T-helper 2 cell treated with Interferon-gamma antibody and Interleukin-4, amounts not matched to agents 100 ng/mL and 5 ng/mL, for 36 hours (primary cell): ENCODE measurements around the gene C10orf53. TPM values are rescaled to one million over a fixed set of nuclear protein-coding genes. Genes with fewer than 3 reads are reported as not detected.

Source experiments
- intact Hi-C: fragments of 100-400 bp; cut with micrococcal nuclease; formaldehyde crosslinking; loops from one replicate; pipeline ENCODE4 v1.15.1; 2023
- total RNA-seq: library from RNA; stranded (reverse); gene quantifications from 2 replicates; pipeline ENCODE4 v1.2.3, GENCODE V29; 2022

C10orf53 gene, protein sequence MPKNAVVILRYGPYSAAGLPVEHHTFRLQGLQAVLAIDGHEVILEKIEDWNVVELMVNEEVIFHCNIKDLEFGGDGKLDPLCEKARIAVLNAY
- total RNA-seq: not detected in 2 replicates

DNA sequence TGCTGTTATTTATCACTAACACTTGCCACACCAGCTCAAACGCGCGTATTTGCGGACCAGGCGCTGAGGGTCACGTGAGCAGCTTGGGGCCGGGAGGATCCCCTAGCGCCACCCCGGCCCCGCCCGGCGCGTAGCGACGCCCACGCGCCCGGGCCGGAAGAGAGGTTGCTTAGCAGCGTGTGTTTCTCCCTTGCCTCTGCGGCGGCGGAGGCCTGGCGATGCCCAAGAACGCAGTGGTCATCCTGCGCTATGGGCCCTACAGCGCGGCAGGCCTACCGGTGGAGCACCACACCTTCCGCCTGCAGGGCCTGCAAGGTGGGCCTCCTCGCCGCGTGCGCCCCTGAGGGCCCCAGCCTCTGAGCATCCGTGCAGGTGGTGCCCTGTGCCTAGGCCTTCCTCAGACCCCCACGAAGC is at the start of gene C10orf53:
Gene C10orf53 (plus strand): TSS at position 172 of the 414 bp plus-strand sequence. CDS start 47 bp downstream, at position 219.
- intact Hi-C loops: no loop called here

DNA sequence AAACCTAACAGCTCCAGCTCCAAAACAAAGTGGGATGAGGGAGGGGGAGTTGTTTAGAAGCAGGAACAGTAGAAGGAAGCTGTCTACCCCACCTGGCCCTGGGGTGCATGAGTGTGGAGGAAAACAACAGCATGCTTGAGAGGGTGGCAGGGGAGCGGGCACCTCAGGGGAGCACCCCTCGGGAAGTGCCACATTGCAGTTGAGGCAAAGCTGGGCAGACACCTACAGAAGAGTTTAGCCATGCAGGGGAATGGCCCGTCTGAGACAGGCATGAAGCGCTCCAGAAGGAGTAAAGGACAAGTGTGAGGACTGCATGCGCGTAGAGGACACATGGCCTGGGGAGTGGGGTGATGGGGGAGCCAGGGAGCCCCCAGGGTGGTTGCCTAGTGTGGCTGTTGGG is 47.5 kb upstream of the C10orf53 start:
- intact Hi-C loops: no loop called here

DNA sequence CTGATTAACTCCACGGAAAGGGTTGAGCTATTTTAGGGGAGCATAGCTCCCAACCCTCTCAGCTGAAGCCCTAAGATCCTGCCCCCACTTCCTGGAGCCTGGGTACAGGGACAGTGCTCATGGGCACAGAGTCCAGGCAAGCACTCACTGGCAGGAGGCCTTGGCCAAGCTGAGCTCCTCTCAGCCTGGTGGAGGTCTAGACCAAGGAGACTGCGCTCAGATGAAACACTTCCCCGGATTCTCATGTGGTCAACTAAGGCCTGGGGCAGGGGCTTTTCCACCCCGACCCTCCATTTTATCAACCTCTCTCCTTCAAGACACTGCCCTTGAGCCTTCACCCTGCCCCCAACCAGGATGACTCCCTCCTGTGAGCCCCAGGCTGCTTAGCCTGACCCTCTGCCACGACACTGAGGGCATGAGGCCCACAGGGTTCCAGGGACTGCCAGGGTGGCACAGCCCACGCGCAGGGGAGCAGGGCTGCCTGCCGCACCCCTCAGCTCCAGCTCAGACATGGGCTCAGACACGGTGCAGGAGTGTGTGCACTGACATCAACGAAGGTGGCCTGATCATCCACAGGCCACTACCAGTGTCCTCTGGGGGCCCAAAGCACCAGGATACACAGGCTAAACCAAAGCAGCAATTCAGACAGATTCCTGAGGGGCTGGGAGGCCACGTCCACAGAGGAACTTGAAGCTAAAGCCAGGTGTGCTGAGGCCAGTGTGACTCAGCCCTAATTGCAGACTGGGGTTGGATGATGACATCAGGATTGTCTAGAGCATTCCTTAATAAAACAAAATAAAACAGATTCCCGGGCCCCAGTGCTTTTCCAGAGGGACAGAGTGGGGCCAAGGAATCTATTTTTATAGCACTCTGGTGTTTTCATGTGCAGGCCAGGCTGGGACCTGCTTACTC is 46.8 kb upstream of the C10orf53 start:
- intact Hi-C loops: no loop called here

DNA sequence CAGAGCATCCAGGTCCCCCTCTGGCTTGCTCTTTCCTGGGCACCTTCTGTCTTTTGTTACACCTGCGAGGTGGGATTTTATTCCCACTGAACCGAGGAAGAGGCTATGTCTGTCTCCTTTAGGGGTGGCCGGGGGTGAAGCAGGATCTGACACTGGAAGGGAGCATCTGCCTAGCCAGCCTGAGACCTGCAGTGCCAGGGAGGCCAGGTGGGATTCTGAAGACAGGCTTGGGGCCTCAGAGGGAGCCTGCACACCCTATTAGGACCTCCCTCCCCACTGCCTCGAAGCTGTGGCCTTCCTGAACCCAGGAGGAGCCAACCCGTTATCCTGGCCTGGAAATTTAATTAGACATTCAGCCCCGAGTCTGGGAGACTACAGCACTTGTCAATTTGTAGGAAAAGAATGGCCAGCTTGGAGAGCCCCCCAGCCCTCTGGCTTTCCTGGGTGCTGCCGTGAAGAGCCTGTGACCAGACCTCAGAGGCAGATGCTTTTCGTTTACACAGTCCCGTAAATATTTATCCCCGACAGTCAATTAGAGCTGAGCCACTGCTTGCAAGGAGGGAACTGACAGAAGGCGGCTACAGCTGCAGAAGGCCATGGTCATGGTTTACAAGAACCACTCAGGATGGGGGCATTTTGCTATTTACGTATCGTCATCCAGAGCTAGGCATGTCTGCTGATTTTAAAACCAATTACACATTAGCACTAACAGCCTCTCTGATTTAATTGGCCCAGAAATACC is 46.0 kb upstream of the C10orf53 start:
- intact Hi-C loops: no loop called here

DNA sequence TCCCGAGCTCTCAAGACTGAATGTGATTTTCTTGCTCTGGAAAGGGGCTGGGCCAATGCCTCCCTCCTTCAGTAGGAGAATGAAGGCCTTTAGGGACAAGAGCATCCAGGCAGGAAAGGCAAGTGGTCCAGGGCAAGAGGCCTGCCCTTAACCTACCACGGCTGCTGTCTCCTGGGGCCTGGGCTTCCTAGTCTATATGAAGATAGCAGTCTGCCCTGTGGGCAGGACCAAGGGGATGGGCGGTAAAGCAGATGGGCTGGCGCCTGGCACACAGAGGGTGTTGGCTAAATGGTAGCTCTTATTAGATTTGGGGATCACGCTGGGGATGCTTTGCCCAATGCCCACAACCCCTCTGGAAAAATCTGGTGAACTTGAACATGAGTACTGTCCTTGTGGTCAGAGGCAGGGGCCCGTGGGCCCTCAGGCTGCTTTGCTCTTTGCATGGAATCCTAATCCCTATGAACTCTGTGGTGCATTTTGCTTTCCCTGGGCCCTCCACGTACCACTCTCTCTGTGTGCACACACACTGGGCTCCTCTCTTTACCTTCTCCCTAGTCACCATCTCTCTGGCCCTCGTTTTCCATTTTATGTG is 45.3 kb upstream of the C10orf53 start:
- intact Hi-C loops: no loop called here

DNA sequence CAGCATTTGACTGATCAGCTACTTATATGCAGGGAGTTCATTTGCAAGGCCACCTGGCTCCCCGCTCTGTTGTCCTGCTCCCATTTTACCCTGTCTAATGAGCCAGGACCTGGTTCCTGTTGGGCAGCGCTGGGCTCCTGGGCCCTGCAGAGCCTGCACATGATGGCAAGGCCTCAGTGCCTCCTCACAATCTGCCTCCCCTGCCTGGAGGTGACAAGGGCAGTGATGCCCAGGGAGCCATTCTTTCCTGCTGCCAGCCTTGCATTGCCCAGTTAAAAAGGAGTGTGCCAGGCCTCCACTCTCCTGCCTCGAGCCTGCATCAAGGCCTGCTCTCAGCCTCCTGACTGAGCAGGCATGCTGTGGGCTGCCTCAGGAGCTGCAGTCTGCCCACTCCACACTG is 37.1 kb upstream of the C10orf53 start:
- intact Hi-C loops: no loop called here

DNA sequence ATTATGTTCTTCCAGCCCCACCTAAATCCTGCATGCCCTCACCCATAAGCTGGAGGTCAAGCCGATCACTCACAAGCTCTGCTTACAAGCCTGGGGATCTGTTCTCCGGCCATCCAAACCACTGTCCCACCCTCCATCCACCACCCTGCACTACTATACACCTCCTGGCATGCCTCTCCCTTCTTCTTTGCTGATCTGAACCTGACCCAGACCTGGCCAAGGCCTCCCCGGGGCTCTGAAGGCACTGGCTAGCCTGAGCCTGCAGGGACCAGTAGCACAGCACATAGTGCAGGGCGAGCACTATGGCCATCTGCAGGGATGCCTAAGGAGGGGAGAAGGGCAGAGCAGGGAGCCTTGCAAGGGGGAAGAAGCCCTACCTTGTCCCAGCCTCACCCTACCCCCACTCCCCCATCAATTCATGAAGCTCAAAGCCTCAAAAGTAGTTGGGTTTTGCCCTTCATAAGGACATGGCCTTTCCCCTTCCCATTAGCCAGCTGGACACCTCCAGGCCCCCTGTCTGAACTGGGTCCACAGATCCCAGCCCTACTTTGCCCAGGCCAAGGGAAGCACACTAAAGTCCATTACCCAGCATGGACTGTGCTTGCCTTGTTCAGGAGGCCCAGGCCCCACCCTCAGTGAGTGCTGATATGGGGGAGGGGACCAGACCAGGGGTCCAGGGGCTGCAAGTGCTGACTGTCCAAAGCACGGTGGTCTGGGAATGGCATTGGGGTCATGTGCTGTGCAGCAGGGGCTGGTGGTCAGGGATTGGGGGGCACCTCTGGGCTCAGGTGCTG is 36.0 kb upstream of the C10orf53 start:
- intact Hi-C loops: no loop called here

DNA sequence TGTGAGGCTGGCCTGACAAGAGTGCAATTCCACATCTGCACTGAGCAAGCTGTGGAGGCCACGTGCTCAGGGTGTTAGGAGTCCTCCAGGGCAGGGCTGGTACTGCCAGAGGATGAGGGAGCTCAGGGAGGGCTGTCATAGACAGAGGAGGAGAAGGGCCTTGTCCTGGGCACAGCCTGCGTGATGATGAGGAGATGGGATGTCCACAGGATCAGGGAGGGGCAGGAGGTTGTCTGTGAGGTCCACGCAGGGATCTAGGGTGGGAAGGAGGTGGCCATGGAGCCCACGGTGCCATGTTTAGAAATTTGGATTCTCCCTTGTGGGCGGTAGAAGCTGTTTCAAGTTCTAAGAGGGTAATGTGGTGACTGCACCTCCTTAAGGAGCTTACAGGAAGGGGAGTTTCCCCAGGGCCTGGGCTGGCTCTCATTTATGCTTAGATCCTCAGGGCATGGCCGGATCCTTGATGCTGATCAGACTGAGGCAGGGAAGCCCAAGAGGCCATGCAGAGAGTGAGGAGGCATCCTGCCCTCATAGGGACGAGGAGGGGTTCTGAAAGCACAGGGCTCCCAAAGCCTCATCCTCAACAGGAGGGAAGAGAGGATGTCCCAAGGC is 35.3 kb upstream of the C10orf53 start:
- intact Hi-C loops: no loop called here

DNA sequence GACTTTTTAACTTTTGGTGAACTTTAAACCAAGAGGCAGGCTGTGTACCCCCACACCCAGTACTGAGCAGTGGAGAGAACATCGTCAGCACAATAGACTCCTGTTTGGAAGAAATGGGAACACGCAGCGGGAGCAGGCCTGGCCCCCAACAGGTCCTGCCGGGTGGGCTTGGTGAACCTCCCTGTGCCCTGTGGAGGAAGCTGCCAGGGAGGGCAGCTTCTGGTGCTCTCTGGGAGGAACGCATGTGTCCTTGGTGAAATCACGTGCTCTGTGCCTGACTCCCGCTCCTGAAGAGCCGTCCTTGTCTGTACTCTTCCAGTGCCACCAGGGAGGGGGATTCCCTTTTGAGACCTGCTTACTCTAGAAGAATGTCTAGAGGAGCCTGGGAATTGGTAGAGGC is 34.0 kb upstream of the C10orf53 start:
- intact Hi-C loops: no loop called here

DNA sequence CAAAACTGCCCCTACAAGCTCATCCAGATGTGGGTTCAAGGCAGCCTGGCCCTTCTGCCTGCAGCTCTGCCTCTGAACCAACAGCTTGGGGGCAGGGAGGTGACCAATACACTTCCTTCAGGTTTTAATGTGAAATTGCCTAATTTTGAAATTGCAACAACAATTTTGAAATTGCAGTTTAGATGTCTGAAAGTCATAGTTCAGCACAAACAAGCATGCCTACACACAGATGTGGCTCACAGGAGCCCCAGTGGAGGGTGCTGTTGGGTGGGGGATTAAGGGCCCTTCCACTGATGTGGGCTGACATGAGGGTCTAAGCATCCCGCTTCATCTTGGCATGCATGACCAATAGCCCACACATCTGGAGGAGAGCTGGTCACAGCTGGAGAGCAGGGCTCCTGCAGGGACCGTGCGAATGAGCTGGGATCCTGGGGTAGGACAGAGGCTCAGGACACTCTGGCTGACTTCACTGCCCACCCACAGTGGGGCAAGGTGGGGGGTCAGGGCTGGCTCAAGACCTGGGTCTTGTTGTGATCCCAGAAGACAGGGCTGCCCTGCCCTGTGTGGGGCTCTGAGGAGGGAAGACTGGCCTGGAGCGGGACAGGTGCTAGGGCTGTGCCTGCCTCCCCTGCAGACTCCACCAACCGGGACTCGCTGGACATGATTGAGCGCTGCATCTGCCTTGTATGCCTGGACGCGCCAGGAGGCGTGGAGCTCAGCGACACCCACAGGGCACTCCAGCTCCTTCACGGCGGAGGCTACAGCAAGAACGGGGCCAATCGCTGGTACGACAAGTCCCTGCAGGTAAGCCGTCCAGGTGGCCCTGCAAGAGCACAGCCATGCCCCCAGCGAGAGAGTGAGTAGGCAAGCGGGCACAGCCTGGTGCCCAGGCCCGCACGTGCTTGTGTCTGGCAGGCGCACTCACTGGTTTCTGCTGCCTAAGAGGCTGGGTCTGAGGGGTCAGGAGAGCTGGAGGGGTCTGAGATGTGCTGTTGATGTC is 33.3 kb upstream of the C10orf53 start:
- intact Hi-C loops: no loop called here

DNA sequence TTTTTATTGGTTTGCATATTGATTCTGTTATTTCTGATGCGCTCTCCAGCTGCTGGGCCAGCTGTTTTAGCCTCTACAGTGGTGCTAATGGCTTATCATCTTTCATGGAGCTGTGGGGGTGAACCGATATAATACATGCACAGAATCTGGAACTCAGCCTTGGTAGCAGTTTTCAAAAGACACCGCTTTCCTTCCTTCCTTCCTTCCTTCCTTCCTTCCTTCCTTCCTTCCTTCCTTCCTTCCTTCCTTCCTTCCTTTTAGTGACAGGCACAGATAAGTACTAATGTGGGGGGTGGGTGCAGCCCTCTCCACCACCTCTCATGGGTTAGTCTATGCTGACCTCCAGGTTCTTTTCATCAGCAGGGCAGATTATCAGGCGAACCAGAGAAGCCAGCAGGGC is 31.9 kb upstream of the C10orf53 start:
- intact Hi-C loops: no loop called here

DNA sequence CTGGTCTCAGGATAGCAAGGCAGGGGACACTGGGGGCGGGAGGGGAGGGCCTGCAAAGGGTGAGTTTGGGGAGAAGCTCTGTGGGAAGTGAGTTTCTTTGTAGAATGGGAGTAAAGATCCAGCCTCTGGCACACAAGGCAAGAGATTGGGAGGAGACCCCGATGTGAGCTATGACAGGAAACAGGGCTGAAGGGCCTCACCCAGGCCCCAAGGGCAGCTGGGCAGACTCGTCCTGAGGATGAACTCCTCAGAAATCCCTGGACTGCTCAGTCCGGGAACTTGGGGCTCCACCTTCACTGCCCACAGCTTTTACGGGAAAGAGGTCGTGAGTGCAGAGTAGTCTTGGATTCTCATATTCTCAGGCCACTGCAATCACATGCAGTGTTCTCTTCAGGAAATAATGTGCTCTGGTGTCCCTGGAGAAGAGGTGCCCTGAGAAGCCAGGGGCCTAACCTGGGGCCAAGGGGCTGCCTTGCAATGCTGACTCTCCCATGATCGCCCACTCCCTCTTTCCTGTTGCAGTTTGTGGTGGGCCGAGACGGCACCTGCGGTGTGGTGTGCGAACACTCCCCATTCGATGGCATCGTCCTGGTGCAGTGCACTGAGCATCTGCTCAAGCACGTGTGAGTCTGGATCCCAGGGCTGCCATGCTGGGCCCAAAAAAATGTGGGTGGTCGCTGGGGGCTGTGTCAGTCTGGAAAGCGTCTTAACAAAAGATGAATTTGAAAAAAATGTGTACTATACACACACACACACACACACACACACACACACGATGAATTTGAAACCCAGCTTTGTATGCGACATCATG is 31.3 kb upstream of the C10orf53 start:
- intact Hi-C loops: no loop called here

DNA sequence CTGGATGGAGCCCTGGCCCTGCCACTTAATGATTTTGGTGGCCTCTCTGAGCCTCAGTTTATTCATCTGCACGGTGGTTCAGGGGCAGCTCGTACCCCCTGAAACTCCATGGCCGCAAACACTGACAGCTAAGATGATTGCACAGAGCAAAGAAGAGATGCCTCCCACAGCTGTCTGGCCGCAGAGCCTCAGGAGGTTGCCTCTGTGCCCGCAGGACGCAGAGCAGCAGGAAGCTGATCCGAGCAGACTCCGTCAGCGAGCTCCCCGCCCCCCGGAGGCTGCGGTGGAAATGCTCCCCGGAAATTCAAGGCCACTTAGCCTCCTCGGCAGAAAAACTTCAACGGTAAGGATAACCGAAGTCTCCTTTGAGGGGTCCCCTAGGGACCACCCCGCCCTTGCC is 30.2 kb upstream of the C10orf53 start:
- intact Hi-C loops: no loop called here

DNA sequence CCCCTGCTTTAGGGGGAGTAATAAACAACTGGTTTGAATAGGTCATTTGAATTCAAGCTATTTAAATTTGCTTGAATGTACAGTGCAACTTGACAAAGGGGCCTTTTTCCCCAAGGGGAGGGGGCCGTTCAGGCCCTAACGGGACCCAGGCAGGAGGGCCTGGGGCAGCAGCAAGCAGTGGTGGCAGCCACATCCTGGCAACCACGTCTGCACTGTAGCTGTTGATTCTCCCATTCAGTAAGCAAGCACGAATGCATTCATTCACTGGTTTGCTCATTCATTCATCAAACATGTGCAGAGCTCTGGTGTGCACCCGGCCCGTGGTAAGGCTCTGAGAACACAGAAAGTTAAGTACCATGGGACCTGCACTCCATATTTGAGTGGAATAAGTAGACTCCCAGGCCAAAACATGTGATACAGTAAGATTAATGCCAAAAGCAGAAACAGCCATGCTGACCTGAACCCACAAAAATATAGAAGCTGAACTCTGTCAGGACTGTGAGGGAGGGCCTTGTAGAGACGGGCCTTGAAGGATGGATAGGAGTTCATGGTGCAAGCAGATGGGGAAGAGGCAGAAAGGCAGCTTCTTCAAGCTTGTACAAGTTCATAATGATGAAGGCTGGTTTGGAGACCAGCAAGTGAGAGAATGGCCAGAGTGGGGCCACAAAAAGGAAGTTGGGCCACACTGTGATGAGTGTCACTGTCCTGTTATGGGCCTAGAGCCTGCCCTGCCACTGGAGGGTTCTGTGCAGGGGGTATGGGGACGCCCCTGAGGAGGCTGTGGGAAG is 29.3 kb upstream of the C10orf53 start:
- intact Hi-C loops: no loop called here

DNA sequence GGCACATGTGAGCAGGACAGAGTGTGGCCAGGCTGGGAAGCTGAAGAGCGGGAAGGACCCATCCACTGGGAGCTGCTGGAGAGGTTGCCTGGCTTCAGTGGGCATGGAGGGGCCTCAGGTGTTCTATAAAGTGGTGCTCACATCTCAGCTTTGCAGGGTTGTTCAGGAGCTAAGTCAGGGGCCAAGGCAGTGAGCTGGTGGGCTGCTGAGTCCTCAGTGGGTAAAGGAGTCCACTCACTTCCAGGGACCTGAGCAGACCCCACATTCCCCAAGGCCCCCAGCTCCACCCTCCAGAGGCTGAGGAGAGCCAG is 28.8 kb upstream of the C10orf53 start:
- intact Hi-C loops: no loop called here

DNA sequence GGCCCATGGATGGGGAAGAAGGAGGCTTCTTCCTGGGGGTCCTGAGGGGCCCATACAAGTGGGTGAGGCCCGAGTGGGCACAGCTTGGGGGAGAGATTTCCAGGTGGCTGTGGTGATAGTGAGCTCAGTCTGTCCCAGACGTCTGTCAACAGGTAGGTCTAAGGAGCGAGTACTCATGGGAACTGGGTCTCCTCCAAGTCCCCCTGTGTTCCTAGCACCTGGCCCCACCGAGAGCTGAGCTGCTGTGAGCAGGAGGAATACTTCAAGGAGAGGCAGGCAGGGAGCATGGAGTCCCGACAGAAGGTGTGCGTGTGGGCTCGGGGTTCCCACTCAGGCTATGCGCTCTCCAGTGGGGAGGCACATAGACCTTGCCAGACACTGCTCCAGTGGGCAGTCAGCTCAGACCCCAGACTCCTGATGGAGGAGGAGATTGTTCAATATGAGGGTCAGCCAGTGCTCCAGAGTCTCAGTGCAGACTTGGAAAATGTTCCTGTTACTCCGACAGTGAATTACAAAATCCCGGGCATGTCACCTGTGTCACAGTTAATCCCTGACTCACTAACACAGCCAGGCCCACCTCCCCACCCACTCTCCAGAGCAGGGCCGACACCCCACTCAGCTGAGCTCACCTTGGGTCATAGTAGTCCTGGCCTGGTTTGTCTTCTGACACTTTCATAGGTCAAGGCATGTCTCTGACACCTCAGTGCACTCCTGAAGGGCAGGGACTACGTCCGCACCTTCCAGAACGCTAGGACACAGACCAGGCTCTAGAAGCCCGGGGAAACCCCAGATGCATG is 28.2 kb upstream of the C10orf53 start:
- intact Hi-C loops: no loop called here

DNA sequence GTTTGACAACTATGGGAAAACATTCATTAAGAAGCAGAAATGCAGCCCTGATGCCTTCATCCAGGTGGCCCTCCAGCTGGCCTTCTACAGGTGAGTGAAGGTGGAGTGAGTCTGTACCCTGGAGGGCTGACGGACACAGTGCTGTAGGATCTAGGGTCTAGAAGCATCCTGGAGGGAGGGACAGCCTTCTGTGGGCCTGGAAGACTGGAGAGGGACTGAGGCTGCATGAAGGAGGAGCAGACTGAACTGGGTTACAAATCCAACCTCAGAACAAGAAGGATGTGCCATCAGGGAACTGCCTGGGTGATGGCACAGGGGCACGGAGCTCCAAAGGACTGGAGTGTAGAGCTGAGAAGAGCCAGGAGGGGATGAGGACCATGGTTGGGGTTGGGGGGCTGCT is 27.5 kb upstream of the C10orf53 start:
- intact Hi-C loops: no loop called here
